Activated naive CD8-positive, alpha-beta T cell treated with anti-CD3 and anti-CD28 coated beads for 36 hours (primary cell): ENCODE results near the gene KIF5B. TPM values are rescaled to one million over a fixed set of nuclear protein-coding genes. Genes with fewer than 3 reads are reported as not detected.
A peak's percentile ranks its signal among the peaks of the same experiment; 100 is the strongest.
"Not testable (repeated sequence)": the region's sequence is repeated elsewhere in the genome, so short reads cannot be mapped to it uniquely, and the experiment has no call there.

Experiments used
- DNase-seq: peaks from one replicate; pipeline ENCODE4 v3.0.0; 2021
- H3K27ac Mint-ChIP-seq: one replicate; pipeline ENCODE4 v1.8.0; 2022; ENCODE audit warnings: mild to moderate bottlenecking, moderate library complexity, mixed read lengths
- H3K27me3 Mint-ChIP-seq: one replicate; pipeline ENCODE4 v1.8.0; 2022; ENCODE audit warnings: mild to moderate bottlenecking, mixed read lengths
- H3K36me3 Mint-ChIP-seq: one replicate; pipeline ENCODE4 v1.8.0; 2021; ENCODE audit warnings: mild to moderate bottlenecking, mixed read lengths
- H3K4me1 Mint-ChIP-seq: one replicate; pipeline ENCODE4 v1.8.0; 2021; ENCODE audit warnings: mixed read lengths
- H3K4me3 Mint-ChIP-seq: one replicate; pipeline ENCODE4 v1.8.0; 2022; ENCODE audit warnings: mild to moderate bottlenecking, moderate library complexity, mixed read lengths
- H3K9me3 Mint-ChIP-seq: one replicate; pipeline ENCODE4 v1.8.0; 2022; ENCODE audit warnings: mixed read lengths
- total RNA-seq, 2 experiments: library from RNA; stranded (reverse); gene quantifications; one replicate each; pipeline ENCODE4 v1.2.3, GENCODE V29; 2021

KIF5B gene
- total RNA-seq, 2 experiments from 2014 or later: 72.9 to 73.7 TPM

GRCh38 chr10:31974434-31975124, 81.6 kb downstream of the KIF5B start:
- no peak for DNase-seq
- H3K4me3 Mint-ChIP-seq: no peak overlapping the region
- H3K9me3 Mint-ChIP-seq: no peaks in the 10 kb centered on the region
- H3K36me3 Mint-ChIP-seq: no peaks in the 10 kb centered on the region
- H3K4me1 Mint-ChIP-seq: peaks cover 19% of the 10 kb centered on the region
- H3K27ac Mint-ChIP-seq: no peak overlapping the region
- H3K27me3 Mint-ChIP-seq: no peaks in the 10 kb centered on the region

GRCh38 chr10:31972519-31973041, 83.6 kb downstream of the KIF5B start:
- Mint-ChIP-seq H3K36me3 (no peaks in the 10 kb centered on the region), H3K27me3 (no peaks in the 10 kb centered on the region), H3K9me3 (no peaks in the 10 kb centered on the region), H3K4me1 (peaks cover 15% of the 10 kb centered on the region), H3K4me3 (no peak overlapping the region), H3K27ac (no peak overlapping the region)
- no peak for DNase-seq

- not testable (repeated sequence) for H3K27ac Mint-ChIP-seq, H3K4me3 Mint-ChIP-seq
These were observed 86.4 kb downstream of the KIF5B start for GRCh38 chr10:31969847-31970246.

GRCh38 chr10:31963589-31963980, 92.6 kb downstream of the KIF5B start:
- no peak for DNase-seq
- Mint-ChIP-seq H3K36me3 (no peaks in the 10 kb centered on the region), H3K27ac (no peak overlapping the region), H3K27me3 (no peaks in the 10 kb centered on the region), H3K4me3 (no peak overlapping the region), H3K9me3 (no peaks in the 10 kb centered on the region), H3K4me1 (peaks cover 26% of the 10 kb centered on the region)

More at GRCh38 chr10:31969847-31970246, 86.4 kb downstream of the KIF5B start:
- H3K27me3 Mint-ChIP-seq, H3K36me3 Mint-ChIP-seq, DNase-seq, H3K9me3 Mint-ChIP-seq, H3K4me1 Mint-ChIP-seq: not testable (repeated sequence)

GRCh38 chr10:31962826-31963588, 93.2 kb downstream of the KIF5B start:
- H3K36me3 Mint-ChIP-seq: no peaks in the 10 kb centered on the region
- no peak overlapping the region for H3K4me3 Mint-ChIP-seq
- H3K9me3 Mint-ChIP-seq: no peaks in the 10 kb centered on the region
- no peaks in the 10 kb centered on the region for H3K27me3 Mint-ChIP-seq
- no peak overlapping the region for H3K27ac Mint-ChIP-seq
- DNase-seq: no peak
- H3K4me1 Mint-ChIP-seq: peaks cover 26% of the 10 kb centered on the region

GRCh38 chr10:31961277-31962074, 94.7 kb downstream of the KIF5B start:
- no peaks in the 10 kb centered on the region for H3K9me3 Mint-ChIP-seq
- peak; percentile 18 for DNase-seq
- peaks cover 1% of the 10 kb centered on the region for H3K36me3 Mint-ChIP-seq
- H3K27ac Mint-ChIP-seq: peak overlapping the region; percentile 30
- no peaks in the 10 kb centered on the region for H3K27me3 Mint-ChIP-seq
- peak overlapping the region; percentile 36 for H3K4me3 Mint-ChIP-seq
- H3K4me1 Mint-ChIP-seq: peaks cover 28% of the 10 kb centered on the region

- peaks cover 32% of the 10 kb centered on the region for H3K4me1 Mint-ChIP-seq
- no peak overlapping the region for H3K27ac Mint-ChIP-seq
- DNase-seq: no peak
- no peak overlapping the region for H3K4me3 Mint-ChIP-seq
- H3K27me3 Mint-ChIP-seq: no peaks in the 10 kb centered on the region
- peaks cover 8% of the 10 kb centered on the region for H3K36me3 Mint-ChIP-seq
- peaks cover 6% of the 10 kb centered on the region for H3K9me3 Mint-ChIP-seq
These were observed 96.6 kb downstream of the KIF5B start for GRCh38 chr10:31959461-31960173.

Other genes with a start within 250 kb of the KIF5B start
- gene ARHGAP12, start 127.6 kb downstream of the KIF5B start, total RNA-seq: 1 to 10 TPM; 2.8 to 3.4 TPM